Anterior cingulate cortex (tissue), 58 donors: ENCODE measurements around the gene DHX38.
"Not testable (repeated sequence)": the region's sequence is repeated elsewhere in the genome, so short reads cannot be mapped to it uniquely, and the experiment has no call there.

Source experiments
- DNase-seq, 58 donors: peaks; one replicate each; lab custom pipeline; 2025; lab: John Stamatoyannopoulos, UW

Gene DHX38

GRCh38 chr16:72093448-72094265 is at the start of gene DHX38, which contains the start of gene TXNL4B:
TSS of gene DHX38 (plus strand) at chr16:72093847. CDS start at chr16:72096158, 2,311 bp downstream.
TSS of gene TXNL4B (minus strand) at chr16:72093620. CDS start at chr16:72090749, 2,871 bp downstream.
- peak; percentile 67 to 99 (median 96) for DNase-seq

DNA sequence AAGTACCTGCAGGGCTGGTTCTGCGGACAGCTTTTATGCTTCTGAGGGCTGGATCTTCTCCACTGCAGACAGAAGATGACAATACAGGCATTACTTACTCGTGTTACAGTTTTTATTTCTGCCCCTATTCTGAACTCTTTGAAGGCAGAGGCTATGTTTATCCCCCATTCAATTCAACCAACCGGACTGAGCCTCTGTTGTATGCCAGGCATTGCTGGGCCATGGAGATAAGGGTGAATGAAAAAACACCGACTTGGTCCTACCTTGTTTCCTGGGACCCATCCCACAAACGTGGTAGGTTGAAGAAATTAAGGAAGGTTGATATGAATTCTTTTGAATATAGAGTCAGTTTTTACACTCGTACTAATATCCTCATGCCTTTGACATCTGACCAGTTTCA is 49.4 kb upstream of the DHX38 start:
- no peak for DNase-seq

GRCh38 chr16:72044825-72045359 is 48.8 kb upstream of the DHX38 start:
- no peak for DNase-seq

GRCh38 chr16:72049110-72049509 is 44.5 kb upstream of the DHX38 start:
- DNase-seq = no peak

DNA sequence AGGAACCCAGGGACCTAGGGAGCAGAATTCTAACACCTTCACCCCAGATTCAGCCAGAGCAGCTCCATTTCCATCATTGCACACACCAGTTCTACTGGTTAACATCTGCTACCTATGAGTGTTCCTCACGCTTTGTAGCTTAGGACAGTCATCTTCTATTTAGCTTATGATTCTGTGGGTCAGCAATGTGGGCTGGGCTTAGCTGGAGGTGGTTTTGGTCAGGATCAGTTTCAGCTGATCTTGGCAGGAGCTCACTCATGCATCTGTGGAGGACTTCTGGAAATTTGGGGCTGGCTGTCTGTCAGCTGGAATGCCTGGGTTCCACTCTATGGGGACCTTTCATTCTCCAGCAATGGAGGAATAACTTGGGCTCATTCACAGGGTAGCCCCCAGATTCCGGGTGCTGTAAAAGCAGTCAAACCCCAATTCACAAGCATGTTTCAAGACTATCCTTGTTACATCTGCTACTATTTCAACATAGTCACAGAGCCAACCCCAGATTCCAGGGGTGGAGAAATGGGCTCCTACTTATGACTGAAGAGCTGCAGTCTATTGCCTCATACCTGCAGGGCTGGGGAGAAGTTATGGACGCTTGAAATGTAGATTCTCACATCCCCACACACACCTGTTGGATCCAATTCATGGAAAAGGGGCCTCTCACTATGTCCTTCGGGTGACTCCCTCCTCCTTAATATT is 42.7 kb upstream of the DHX38 start:
- DNase-seq = no peak

DNA sequence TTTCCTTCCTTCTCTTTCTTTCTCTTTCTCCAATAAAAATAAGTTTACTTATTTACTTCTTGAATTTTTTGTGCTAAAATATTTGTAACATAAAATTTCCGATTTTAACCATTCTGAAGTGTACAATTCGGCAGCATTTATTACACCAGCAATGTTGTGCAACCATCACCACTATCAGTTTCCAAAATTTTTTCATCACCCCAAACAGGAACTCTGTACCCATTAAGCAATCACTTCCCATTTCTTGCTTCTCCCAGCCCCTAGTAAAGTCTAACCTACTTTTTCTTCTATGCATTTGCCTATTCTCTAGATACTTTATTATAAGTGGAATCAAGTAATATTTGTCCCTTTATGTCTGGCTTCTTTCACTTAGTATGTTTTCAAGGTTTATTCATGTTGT is 41.8 kb upstream of the DHX38 start:
- DNase-seq = no peak

- DNase-seq = not testable (repeated sequence)
These were observed 39.3 kb upstream of the DHX38 start, which contains the start of gene HP for GRCh38 chr16:72054254-72054847. TSS of gene HP (plus strand) at chr16:72054505. CDS start at chr16:72054653, 148 bp downstream.

GRCh38 chr16:72055911-72056310 is 37.7 kb upstream of the DHX38 start:
- no peak for DNase-seq

GRCh38 chr16:72057313-72057712 is 36.3 kb upstream of the DHX38 start:
- DNase-seq = not testable (repeated sequence)

DNA sequence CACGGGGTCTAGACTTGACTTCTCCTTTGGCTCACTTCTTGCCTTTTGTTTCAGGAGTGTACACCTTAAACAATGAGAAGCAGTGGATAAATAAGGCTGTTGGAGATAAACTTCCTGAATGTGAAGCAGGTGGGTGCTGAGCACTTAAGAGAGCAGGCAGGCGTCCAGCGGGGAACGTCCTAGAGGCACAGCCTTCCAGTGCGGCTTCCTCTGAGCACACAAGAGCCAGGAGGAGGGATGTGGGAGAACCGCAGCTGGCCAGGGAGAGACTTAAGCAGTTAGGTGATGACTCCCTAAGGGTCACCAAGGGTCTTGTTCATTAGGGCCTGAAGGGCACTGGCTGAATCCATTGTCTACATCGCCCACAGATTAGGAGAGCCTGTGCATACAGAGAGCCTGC is 34.6 kb upstream of the DHX38 start:
- not testable (repeated sequence) for DNase-seq

DNA sequence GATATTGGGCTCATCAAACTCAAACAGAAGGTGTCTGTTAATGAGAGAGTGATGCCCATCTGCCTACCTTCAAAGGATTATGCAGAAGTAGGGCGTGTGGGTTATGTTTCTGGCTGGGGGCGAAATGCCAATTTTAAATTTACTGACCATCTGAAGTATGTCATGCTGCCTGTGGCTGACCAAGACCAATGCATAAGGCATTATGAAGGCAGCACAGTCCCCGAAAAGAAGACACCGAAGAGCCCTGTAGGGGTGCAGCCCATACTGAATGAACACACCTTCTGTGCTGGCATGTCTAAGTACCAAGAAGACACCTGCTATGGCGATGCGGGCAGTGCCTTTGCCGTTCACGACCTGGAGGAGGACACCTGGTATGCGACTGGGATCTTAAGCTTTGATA is 33.2 kb upstream of the DHX38 start:
- no peak for DNase-seq

DNA sequence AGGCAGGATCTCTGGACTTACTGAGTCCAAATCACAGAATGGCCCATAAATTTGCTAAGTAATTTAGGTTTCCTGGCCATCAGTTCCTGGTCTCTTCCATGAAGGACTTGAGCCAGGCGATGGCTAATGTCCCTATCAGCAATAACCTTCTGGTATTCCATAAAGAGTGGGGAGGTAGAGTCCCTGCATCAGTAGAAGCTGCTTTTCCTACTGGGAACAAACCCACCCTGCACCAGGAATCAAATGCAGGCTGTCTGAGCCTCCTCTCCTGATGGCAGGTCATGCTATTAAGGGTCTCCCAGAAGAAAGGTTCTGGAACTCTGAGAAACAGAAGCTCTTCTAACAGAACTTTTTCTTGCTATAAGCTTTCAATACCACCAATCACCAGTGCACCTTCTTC is 32.1 kb upstream of the DHX38 start:
- DNase-seq = no peak

GRCh38 chr16:72064361-72064894 is 29.2 kb upstream of the DHX38 start:
- DNase-seq = no peak

DNA sequence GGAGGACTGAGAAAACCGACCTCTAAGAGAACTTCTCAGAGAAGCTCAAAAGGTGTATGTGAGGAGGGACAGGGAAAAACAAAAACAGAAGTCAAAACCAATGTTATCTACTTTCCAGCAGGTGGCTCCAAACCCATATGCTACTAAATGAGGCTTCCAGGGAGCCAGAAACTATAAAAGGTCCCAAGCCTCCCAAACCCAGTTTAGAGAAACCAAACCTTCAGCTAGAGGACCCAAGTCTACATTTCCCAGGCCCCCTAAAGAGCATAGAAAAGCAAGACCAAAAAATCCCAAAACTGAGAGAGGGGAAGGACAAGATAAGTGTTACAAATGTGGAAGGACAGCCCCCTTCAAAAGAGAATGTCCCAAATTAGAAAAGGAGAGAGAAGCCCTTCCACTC is 26.9 kb upstream of the DHX38 start:
- peak in 9 of 58 donors; percentile 0 to 40 (median 9) for DNase-seq

DNA sequence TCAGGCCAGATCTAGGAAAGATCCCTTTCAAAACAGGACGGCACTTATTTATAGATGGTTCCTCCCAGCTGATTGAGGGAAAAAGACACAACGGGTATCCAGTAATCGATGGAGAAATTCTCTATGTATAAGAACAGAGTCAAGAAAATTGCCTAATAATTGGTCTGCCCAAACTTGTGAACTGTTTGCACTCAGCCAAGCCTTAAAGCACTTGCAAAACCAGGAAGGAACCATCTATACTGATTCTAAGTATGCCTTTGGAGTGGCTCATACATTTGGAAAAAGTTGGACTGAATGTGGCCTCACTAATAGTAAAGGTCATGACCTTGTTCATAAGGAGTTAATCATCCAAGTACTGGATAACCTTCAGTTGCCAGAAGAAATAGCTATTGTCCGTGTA is 24.7 kb upstream of the DHX38 start:
- DNase-seq = no peak

DNA sequence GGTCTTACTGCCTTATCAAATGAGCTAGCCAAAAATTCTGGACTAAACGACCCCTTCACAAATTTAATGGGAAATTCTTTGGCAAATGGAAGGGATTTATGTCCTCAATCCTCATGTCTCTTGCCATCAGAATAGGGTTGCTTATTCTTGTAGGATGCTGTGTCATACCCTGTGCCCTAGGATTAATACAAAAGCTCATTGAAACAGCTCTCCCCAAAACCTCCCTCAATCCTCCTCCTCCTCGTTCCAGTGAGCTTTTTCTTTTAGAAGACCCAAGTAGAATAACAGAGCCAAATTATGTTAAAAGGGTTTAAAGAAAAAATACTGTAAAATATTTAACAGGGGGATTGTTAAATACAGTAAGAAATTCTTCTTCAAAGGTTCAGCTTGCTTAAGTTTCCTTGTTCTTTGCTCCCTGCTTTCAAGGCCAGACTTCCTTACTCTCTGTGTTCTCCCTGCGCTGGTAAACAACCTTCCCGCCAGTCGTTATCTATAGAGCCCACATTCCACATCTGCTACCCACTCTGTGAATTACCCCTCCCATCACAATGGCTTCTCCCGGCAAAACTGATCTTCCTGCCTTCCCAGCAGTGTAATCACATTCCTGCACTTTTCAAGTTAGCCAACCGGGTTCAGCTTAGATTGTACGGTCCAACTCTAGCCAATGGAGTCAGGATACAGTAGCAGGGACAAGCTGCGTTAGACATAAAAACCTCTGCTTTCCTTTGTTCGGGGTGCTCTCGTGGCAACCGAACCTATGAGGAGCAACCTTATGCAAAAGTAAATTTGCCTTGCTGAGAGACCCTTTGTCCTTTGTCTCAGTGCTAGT is 20.9 kb upstream of the DHX38 start:
- DNase-seq = peak in 8 of 58 donors; percentile 3 to 32 (median 5)

DNA sequence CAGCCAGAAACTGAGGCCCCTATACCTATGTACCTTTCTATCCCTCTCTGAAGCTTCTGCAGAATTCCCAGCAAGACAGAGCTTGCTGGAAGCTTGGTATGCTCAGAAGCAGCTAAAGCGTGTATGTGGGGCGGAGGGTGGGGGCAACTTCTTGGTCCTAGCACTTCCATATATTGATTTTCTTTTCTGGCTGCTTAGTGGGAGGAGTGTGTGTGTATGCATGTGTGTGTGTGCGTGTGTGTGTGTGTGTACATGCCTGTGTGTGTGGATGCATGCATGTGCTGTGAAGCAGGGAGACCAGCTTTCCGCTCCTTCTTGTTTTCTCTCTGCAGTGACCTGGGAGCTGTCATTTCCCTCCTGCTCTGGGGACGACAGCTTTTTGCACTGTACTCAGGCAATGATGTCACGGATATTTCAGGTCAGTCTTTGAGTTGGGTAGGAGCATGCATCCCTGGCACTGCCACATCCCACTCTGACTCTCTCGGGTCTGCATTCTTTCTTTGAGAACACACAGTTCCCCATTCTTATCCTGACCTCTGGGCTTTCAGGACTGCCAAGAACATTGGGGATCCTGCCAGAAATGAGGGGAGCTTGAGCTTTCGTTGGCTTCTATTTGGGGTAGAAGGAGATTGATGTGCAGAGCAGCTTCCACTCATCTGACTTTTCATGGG is 20.0 kb upstream of the DHX38 start:
- DNase-seq = peak in 48 of 58 donors; percentile 2 to 84 (median 31)

GRCh38 chr16:72075067-72075466 is 18.6 kb upstream of the DHX38 start:
- DNase-seq = not testable (repeated sequence)
